Measurements from ENCODE around the gene SMIM35. TPM values are rescaled to one million over a fixed set of nuclear protein-coding genes. Genes with fewer than 3 reads are reported as not detected.

The SMIM35 gene
- total and polyA plus RNA-seq, 2 of the 13 experiments (the other 11 are each of a cell fraction or from before 2014, with no cell fraction given): not detected

- intact Hi-C loops (cut with micrococcal nuclease; ENCODE audit: unreplicated experiment): no loop called here
- POLR2A ChIA-PET: no interaction called here
- H3K27ac ChIP-seq (ENCODE audit: extremely low read length, insufficient read depth, low read length): no peak overlapping the region
- H3K4me2 ChIP-seq (ENCODE audit: low read depth, low read length): no peak overlapping the region
- no peaks in the 10 kb centered on the region for H3K9me3 ChIP-seq (ENCODE audit: low read length)
- in situ Hi-C loops (cut with HindIII; ENCODE audit: extremely low pct_ligation_motif_present, low pct_unique_long_range_greater_than_20kb): loop anchor here (25.0 kb wide), 1 partner anchor 361 kb away; no protein-coding TSS in a partner anchor
- H3K27me3 ChIP-seq (ENCODE audit: control insufficient read depth in 1 of 2, insufficient read depth in 2 of 2, low read length in 2 of 2): peaks cover 0 to 20% of the 10 kb centered on the region in 2 experiments; a peak in 4 of 5 replicates
- H2AFZ ChIP-seq (ENCODE audit: low read length): no peak overlapping the region
- H3K9ac ChIP-seq (ENCODE audit: insufficient read depth, low read depth, low read length): no peak overlapping the region
- H4K20me1 ChIP-seq (ENCODE audit: insufficient read depth, low read length): no peaks in the 10 kb centered on the region
- no peak overlapping the region for H3K4me3 ChIP-seq (replicated peaks in 1 of 3; ENCODE audit: insufficient read depth in 1 of 3, low read depth in 2 of 3, low read length in 3 of 3)
- FAIRE-seq (no peak), DNase-seq (ENCODE audit: low spot score) (no peak), ATAC-seq (no peak)
- no peaks in the 10 kb centered on the region for H3K36me3 ChIP-seq (replicated peaks in 1 of 2; ENCODE audit: control insufficient read depth in 1 of 2, insufficient read depth in 2 of 2, low read length in 2 of 2)
- H3K4me1 ChIP-seq (ENCODE audit: insufficient read depth, low read length): no peaks in the 10 kb centered on the region
- WGBS (ENCODE audit: low lambda C conversion rate): 51% methylated on average over 7 of the region's 7 CpGs
- no peaks in the 10 kb centered on the region for H3K79me2 ChIP-seq (ENCODE audit: insufficient read depth, low read length)
- CTCF ChIA-PET (ENCODE audit: low intra/inter-chr PET ratio, low total read pairs): no interaction called here
- TF ChIP-seq POLR2A (IDR thresholded peaks at IDR 0.05; ENCODE audit: insufficient read depth in 1 of 2, low read depth in 2 of 2, low read length in 2 of 2) (peak in 1 of 2 experiments; percentile 37; a peak in 1 of 4 replicates), SNAPC4 (CRISPR knock-in tag; IDR thresholded peaks at IDR 0.05) (peak; percentile 97), BATF2 (CRISPR knock-in tag; IDR thresholded peaks at IDR 0.05) (no peak), ZNF225 (CRISPR knock-in tag; IDR thresholded peaks at IDR 0.05) (no peak), ZNF296 (CRISPR knock-in tag; conservative IDR thresholded peaks at IDR 0.05) (no peak), LRRFIP1 (CRISPR knock-in tag; conservative IDR thresholded peaks at IDR 0.05) (no peak), ZNF790 (CRISPR knock-in tag; IDR thresholded peaks at IDR 0.05; ENCODE audit: borderline replicate concordance) (no peak)
- BruUV-seq (replicated peaks): no TSS peak
Observed at GRCh38 chr11:118126082-118126838, 39.5 kb upstream of the SMIM35 start.
